Endometrium (tissue), 2 donors: ENCODE data around the gene RABAC1.
"Not testable (repeated sequence)": the region's sequence is repeated elsewhere in the genome, so short reads cannot be mapped to it uniquely, and the experiment has no call there.

Source experiments
- FAIRE-seq: peaks from 2 replicates; lab custom pipeline; 2012; peaks lifted over from hg19 to GRCh38; lab: Jason Lieb, UNC
- donor health status: control.
- donor health status: control.

RABAC1 gene

GRCh38 chr19:41945135-41945766 is 13.9 kb downstream of the RABAC1 start:
- no peak for FAIRE-seq

GRCh38 chr19:41944336-41944735 is 14.8 kb downstream of the RABAC1 start:
- FAIRE-seq = no peak

GRCh38 chr19:41941410-41942202 is 17.5 kb downstream of the RABAC1 start:
- FAIRE-seq = no peak

GRCh38 chr19:41940731-41941409 is 18.3 kb downstream of the RABAC1 start:
- FAIRE-seq = no peak

GRCh38 chr19:41939861-41940730 is 19.0 kb downstream of the RABAC1 start:
- no peak for FAIRE-seq

- not testable (repeated sequence) for FAIRE-seq
Measured at GRCh38 chr19:41939209-41939608, 19.9 kb downstream of the RABAC1 start.

- FAIRE-seq = no peak
Measured at GRCh38 chr19:41937525-41938468, 21.3 kb downstream of the RABAC1 start.

- no peak for FAIRE-seq
Measured at GRCh38 chr19:41936961-41937360, 22.2 kb downstream of the RABAC1 start.

- no peak for FAIRE-seq
Measured at GRCh38 chr19:41936416-41936850, 22.7 kb downstream of the RABAC1 start.

- no peak for FAIRE-seq
Measured at GRCh38 chr19:41935760-41936415, 23.2 kb downstream of the RABAC1 start.

- no peak for FAIRE-seq
Measured at GRCh38 chr19:41934849-41935374, 24.2 kb downstream of the RABAC1 start.

GRCh38 chr19:41933693-41934426 is 25.3 kb downstream of the RABAC1 start:
- no peak for FAIRE-seq

GRCh38 chr19:41932720-41933332 is 26.3 kb downstream of the RABAC1 start:
- no peak for FAIRE-seq

- no peak for FAIRE-seq
Measured at GRCh38 chr19:41932259-41932719, 26.8 kb downstream of the RABAC1 start.

GRCh38 chr19:41930926-41931592 is 28.1 kb downstream of the RABAC1 start:
- no peak for FAIRE-seq

GRCh38 chr19:41930322-41930722 is 28.8 kb downstream of the RABAC1 start:
- FAIRE-seq = no peak

GRCh38 chr19:41929536-41930071 is 29.5 kb downstream of the RABAC1 start:
- FAIRE-seq = no peak
